Endometrium (tissue), 2 donors: ENCODE data around the gene SUSD5.
"Not testable (repeated sequence)": the region's sequence is repeated elsewhere in the genome, so short reads cannot be mapped to it uniquely, and the experiment has no call there.

ENCODE experiments used
- FAIRE-seq: peaks from 2 replicates; lab custom pipeline; 2012; peaks lifted over from hg19 to GRCh38; lab: Jason Lieb, UNC
- donor health status: control.
- donor health status: control.

SUSD5 gene

DNA sequence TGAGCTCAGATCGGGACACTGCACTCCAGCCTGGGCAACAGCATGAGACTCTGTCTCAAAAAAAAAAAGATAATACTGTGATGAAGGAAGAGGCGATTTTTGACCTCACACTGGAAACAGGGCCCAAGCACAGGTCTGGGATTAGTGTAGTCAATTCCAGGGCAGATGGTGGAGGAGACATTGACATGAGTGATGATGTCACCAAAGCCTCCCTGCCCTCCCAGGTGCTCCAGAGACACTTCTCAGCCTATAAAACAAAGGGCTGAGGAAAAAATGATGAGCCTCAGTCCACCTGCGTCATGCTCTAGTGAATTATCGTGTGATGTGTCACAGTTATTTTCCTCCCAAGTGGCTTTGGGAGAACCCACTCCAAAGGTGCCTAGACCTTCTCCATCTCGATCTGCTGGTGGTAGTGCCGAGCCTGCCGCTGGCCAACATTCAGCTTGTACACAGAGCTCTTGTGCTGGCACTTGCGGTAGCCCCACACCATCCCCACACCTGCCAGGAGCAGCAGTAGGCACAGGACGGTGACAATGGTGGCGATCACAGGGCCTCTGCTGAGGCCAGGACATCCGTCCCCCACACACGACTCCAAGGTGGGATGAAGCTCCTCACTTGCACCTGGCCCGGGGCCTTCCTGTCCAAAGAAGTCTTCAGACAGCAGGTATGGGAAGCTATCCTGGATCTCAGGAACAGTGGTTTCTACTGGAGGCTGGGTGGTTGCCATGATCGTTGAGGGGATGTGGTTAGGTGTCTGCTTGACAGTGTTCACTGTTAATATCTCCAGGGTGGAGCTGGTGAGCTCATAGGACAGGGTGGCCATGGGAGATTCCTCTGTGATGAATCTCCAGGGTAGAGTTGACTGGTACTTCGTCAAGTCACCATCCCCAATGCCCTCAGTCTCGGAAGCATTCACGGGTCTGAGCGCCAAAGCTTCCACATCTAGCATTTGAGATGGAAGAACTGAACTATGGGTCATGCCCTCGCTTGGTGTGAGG lies 65.9 kb downstream of the SUSD5 start:
- FAIRE-seq: no peak

DNA sequence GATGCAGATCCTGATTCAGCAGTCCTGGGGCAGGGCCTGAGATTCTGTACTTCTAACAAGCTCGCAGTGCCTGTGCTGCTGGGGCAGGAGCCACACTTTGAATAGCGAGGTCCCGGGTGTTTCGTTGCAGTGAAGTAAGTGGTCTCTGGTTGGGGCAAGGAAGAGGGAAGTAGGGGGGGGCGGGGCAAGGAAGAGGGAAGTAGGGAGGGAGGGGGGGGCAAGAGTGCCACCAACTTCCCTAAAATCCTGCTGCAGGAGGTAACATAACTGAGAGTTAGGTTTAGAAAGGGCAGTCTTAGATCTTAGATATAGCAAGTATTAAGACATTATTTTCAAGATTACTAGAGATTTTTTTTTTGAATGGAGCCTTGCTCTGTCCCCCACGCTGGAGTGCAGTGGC lies 69.3 kb downstream of the SUSD5 start:
- FAIRE-seq: no peak

GRCh38 chr3:33146791-33147445 lies 71.7 kb downstream of the SUSD5 start:
- FAIRE-seq: no peak

DNA sequence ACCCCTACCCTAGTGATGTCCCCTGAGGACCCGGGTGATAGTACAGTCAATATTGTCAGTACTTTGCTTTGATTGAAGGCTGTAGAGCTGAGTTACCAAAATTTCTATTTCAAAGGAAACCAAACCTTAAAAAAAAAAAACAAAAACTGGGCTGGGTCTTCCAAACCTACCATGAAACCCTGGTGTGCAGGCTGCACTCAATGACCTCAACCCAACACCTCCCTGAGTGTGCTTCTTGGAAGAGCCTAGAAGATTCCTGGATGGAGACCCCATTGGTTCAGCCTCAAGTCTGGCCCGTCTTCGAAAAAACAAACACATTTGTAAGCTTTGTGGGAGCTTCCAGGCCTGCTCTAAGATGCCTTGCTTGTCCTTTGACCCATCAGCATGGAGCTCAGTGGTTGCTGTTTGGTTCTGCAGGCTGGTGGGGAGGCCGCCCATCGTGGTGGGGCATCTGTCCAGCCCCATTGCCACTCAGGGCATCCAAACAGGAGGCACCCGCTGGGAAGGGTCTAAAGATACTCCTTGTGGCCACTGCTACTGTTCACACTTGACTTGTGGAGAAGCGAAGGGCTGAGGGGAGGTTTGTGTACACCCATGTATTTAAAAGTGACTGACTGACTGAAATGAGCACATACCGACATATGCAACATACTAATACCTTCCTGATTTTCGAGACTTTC lies 72.6 kb downstream of the SUSD5 start:
- FAIRE-seq: no peak

- no peak for FAIRE-seq
Observed at GRCh38 chr3:33145221-33145900, 73.2 kb downstream of the SUSD5 start.

DNA sequence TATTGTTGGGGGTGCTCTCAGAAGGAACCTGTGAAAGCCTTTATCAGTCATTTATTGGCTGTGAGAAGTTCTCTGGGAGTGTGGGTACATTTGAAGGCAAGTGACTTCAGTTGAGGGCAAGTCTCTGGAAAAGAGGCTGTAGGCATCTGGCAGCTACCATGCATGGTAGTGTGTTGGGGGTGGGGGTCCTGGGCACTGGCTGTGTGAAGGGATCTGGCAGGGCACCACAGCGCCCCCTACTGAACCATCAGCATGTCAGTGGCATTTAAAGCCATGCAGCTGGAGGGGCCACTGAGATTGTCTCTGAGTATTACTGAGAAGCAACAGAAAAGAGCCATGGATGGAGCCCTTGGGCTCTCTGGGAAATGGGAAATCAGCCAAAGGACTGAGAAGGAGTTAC lies 74.2 kb downstream of the SUSD5 start:
- FAIRE-seq: no peak

DNA sequence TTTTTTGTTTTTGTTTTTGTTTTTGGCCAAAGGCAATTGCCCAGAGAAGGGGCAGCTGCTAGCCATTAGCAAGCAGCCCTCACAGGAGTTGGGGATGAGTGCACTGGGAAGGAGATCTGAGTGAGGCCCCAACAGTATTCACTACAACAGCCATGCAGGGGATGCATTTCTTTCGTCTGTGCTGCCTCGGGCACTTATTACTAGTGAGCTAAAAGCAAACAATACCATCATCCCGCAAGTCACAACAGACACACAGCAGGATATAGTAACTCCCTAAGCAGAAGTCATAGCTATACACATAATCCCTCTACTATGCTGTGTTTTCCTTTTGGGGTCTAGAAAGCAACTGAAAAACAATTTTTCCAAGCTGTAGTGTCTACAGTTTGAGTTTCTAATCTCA lies 77.6 kb downstream of the SUSD5 start:
- no peak for FAIRE-seq

DNA sequence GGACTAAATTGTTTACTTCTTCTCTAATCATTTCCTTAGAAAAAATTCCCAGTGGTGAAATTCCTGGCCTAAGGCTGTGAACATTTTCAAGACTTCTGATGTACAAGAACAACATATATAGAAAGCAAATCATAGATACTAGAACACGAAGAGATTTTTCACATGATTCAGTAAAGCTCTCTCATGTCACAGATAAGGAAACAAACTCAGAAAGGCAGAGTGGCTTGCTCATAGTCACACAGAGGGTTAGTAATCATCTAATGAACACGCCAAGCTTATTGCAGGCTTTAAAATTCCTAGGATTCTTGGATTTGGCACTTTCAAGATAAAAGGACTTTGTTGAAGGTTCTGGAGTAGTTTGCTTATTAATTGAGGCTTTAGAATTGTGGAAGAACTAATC lies 78.6 kb downstream of the SUSD5 start:
- no peak for FAIRE-seq

DNA sequence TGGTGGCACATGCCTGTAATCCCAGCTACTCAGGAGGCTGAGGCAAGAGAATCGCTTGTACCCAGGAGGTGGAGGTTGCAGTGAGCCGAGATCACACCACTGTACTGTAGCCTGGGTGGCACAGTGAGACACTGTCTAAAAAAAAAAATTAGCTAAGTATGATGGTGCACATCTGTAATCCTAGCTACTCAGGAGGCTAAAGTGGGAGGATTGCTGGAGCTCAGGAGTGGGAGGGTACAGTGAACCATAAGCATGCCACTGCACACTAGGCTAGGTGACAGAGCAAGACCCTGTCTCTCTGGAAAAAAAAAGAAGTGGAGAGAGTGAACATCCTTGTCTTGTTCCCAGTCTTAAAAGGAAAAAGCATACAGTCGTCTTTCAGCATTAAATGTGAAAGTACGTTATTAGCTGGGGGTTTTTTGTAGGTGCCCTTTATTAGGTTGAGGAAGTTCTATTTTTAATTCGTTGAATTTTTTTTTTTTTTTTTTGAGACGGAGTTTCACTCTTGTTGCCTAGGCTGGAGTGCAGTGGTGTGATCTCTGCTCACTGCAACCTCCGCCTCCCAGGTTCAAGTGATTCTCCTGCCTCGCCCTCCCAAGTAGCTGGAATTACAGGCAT lies 79.5 kb downstream of the SUSD5 start:
- not testable (repeated sequence) for FAIRE-seq

DNA sequence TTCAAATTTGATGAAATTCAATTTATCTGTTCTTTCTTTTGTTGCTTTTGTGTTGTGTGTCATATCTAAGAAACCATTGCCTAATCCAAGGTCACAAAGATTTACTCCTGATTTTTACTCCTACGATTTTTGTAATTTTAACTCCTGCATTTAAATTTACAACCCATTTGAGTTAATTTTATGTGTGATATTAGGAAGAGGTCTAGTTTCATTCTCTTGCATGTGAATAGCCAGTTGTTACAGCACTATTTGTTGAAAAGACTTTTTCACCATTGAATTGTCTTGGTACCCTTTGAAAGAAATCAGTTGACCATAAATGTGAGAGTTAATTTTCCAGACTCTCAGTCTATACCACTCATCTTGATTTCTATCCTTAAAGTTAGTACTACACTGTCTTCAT lies 80.9 kb downstream of the SUSD5 start:
- no peak for FAIRE-seq

DNA sequence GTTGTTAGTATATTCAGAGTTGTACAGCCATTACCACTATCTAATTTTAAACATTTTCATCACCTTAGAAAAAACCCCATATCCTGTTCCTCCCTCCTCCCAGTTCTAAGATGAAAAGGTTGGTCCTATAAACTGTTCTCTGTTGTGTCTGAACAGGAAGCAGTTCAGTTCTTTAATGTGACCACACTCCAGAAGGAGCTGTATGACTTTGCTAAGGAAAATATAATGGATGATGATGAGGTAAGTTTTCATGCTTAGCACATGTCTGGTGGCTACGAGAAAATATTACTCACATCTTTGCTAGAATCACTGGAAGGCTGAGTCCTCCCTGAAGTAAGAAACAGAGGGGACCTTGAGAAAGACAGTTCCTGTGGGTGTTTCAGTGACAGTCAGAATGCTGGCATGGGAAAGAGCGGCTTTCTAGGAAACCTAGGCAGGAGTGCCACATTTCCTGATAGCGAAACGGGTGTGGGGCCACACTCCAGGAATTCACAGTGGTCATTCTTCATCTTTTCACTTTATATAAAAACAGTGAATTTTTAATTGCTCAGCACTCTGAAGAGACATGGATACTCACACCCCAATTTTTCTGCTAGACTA lies 84.5 kb downstream of the SUSD5 start:
- no peak for FAIRE-seq

- FAIRE-seq: no peak
Observed at GRCh38 chr3:33132019-33132360, 86.6 kb downstream of the SUSD5 start.

DNA sequence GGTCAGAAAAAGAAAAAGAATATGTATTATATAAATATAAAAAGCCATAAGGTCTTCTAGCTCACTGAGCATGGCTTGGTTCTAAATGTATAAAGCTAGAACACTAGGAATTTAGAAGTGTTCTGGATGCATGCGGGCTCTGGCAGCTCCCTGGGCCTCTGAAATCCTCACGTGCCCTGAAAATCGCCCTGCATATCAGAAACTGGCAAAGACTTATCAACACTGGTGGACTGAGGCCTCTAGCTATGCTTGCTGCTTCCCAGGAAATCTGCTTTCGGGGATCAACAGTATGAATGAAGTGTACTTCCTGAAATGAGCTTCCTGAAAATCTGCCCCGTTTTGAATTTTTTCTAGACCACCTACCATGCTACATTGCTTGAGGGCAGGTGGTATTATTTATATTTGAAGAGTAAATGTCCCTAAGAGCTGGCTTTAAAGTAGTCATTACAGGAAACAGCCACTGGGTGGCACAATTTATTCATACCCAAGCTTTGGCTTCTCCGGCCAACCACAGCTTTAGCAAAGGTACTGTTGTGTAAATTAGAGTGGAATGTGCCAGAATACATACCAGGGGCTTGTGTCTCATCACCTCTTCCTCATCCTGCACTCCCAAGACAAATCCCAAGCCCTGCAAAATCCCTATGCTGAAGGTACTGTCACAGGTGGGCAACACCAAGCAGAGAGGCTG lies 87.1 kb downstream of the SUSD5 start:
- no peak for FAIRE-seq

- no peak for FAIRE-seq
Observed at GRCh38 chr3:33130144-33130543, 88.5 kb downstream of the SUSD5 start.

GRCh38 chr3:33128706-33129105 lies 89.9 kb downstream of the SUSD5 start:
- no peak for FAIRE-seq

DNA sequence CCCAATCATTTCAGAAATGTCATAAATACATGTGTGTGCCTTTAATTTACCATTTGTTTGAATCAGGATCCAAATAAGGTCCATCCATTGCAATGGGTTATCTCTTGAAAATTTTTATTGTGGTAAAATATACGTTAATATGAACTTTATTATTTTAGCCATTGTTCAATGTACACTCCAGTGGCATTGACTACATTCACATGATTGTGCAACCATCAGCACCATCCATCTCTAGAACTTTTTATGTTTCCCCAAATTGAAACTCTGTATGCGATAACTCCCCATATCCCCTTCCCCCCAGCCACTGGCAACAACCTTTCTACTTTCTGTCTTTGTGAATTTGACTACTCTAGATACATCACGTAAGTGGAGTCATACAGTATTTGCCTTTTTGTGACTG lies 92.8 kb downstream of the SUSD5 start:
- FAIRE-seq: no peak

- no peak for FAIRE-seq
Observed at GRCh38 chr3:33124638-33125037, 94.0 kb downstream of the SUSD5 start.

DNA sequence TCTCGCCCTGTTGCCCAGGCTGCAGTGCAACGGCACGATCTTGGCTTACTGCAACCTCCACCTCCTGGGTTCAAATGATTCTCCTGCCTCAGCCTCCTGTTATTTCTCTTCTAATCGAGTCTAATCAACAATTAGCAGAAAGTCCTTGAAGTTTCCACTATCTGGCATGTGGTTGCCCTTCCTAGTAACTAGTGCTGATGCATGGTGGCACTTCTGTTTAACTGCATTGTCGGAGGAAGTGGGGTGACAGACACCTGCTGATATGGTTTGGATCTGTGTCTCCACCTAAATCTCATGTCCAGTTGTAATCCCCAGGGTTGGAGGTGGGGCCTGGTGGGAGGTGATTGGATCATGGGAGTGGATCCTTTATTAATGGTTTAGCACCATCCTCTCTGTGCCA lies 95.6 kb downstream of the SUSD5 start:
- FAIRE-seq: no peak

DNA sequence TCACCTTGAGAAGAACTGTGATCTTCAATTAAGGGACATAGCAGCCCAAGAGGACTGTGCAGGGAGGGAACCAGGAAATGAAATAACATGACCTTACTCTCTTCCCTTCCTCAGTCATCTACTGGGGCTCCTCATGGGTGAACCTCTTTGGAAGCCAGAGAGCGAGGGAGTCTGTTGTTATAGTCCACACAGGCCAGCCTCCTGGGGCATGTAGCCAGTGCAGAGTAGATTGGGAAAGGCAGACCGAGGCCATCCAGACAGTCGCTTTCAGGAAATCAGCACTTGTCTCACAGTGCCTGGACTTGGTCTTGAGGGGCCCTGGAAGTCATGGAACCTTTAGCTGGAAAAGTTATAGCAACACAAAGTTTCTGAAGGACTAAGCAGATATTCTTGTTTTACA lies 98.7 kb downstream of the SUSD5 start:
- FAIRE-seq: no peak

DNA sequence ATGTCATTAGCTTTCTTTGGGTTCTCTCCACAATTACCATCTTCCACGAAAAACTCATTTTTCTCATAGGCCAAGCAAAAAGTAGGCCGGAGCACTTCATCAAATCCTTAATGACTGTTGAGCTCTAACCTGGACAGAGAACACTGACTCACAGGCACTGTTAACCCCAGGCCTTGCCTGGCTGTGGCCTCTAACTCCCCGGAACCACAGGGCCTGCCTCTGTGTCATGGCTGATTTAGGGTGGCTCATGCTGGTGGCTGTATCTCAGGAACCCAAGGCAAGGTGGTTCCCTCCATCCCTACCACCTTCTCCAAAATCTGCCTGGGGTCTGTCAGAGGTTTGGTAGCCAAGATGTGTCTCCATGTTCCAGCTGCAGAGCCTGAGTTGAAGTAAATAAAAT lies 101.1 kb downstream of the SUSD5 start:
- no peak for FAIRE-seq
